K562 (cell line): ENCODE data around the gene WDR49. TPM values are rescaled to one million over a fixed set of nuclear protein-coding genes. Genes with fewer than 3 reads are reported as not detected.

Experiments
- ATAC-seq: fragments of 200-7000 bp; cut with Tn5 transposase; 3 replicates; pipeline ENCODE4 v1.9.1; 2020; ENCODE audit warnings: moderate library complexity
- BruUV-seq: library from RNA; stranded (reverse); fragments of 400-500 nt; replicated peaks from 2 replicates; lab custom pipeline; 2021; lab: Mats Ljungman, UMichigan
- CTCF ChIA-PET: fragments of 300-600 bp; formaldehyde crosslinking; extraction: SDS; loops from one replicate; lab custom pipeline; 2021; ENCODE audit warnings: low intra/inter-chr PET ratio; lab: Yijun Ruan, JAX
- POLR2A ChIA-PET: fragments of 300-600, 350-650 bp; sonication (Branson Sonifier 250); formaldehyde crosslinking; extraction: SDS; loops from one replicate; lab custom pipeline; 2021; ENCODE audit warnings: antibody characterized with exemption, inconsistent platforms; lab: Yijun Ruan, JAX
- DNase-seq, 4 experiments: peaks; one replicate each; pipeline versions ENCODE4 v3.0.0 to v3.0.0-alpha.2; 2011 to 2018; ENCODE audit warnings: low spot score in 3 of 4, mixed read lengths in 3 of 4; ENCODE audit errors: extremely low read depth in 1 of 4
- FAIRE-seq: peaks from 2 replicates; lab custom pipeline; 2011; peaks lifted over from hg19 to GRCh38; lab: Jason Lieb, UNC
- H2AFZ ChIP-seq: 2 replicates; pipeline ENCODE4 v1.6.0; 2011; ENCODE audit warnings: low read depth, low read length, control low read depth, inconsistent platforms
- H3K27ac ChIP-seq: fragments of 200-600 bp; 3 replicates; pipeline ENCODE4 v1.8.0; 2011; ENCODE audit warnings: low read depth, mild to moderate bottlenecking, control low read depth, inconsistent platforms, low read length, moderate library complexity, mixed read lengths; ENCODE audit errors: extremely low read depth
- H3K27me3 ChIP-seq, 2 experiments: fragments of 300-600 bp in 1 of 2; 2 replicates in 1 of 2; 3 replicates in 1 of 2; pipeline versions ENCODE4 v1.6.0 to v1.8.0; 2011; ENCODE audit warnings: inconsistent platforms in 2 of 2, low read length in 2 of 2, mild to moderate bottlenecking in 1 of 2, mixed read lengths in 1 of 2, moderate library complexity in 1 of 2; ENCODE audit not compliant: control insufficient read depth in 2 of 2, insufficient read depth in 2 of 2
- H3K36me3 ChIP-seq: fragments of 300-600 bp; 3 replicates; pipeline ENCODE4 v1.8.0; 2011; ENCODE audit warnings: mild to moderate bottlenecking, low read length, inconsistent platforms; ENCODE audit not compliant: control insufficient read depth, insufficient read depth
- H3K4me1 ChIP-seq, 2 experiments: fragments of 200-600 bp in 1 of 2; replicated peaks in 1 of 2; 2 replicates in 1 of 2; 3 replicates in 1 of 2; pipeline versions ENCODE4 v1.5.1 to v1.8.0; 2011; ENCODE audit warnings: inconsistent platforms in 2 of 2, low read length in 2 of 2, mild to moderate bottlenecking in 1 of 2, mixed read lengths in 1 of 2, moderate library complexity in 1 of 2; ENCODE audit not compliant: control insufficient read depth in 2 of 2, insufficient read depth in 2 of 2
- H3K4me2 ChIP-seq: 2 replicates; pipeline ENCODE4 v1.6.1; 2011; ENCODE audit warnings: low read length, control low read depth, inconsistent platforms, mixed read lengths; ENCODE audit not compliant: insufficient read depth
- H3K4me3 ChIP-seq: fragments of 200-600 bp; sonication (generic), shearing (Covaris generic); 2 replicates; pipeline ENCODE4 v1.5.1; 2016; ENCODE audit warnings: control low read depth, inconsistent platforms
- H3K79me2 ChIP-seq: fragments of 200-600 bp; 3 replicates; pipeline ENCODE4 v1.8.0; 2011; ENCODE audit warnings: low read length, inconsistent platforms; ENCODE audit not compliant: control insufficient read depth, insufficient read depth
- H3K9ac ChIP-seq, 2 experiments: 2 replicates each; pipeline versions ENCODE4 v1.6.0 to v1.6.1; 2011; ENCODE audit warnings: low read depth in 2 of 2, low read length in 2 of 2, control low read depth in 1 of 2, inconsistent platforms in 1 of 2, mild to moderate bottlenecking in 1 of 2, mixed read lengths in 1 of 2; ENCODE audit not compliant: insufficient read depth in 1 of 2
- H3K9me1 ChIP-seq: one replicate; pipeline ENCODE4 v1.6.0; 2011; ENCODE audit warnings: inconsistent platforms, mild to moderate bottlenecking, low read length, moderate library complexity; ENCODE audit not compliant: control insufficient read depth, insufficient read depth
- H3K9me3 ChIP-seq: replicated peaks from 2 replicates; pipeline ENCODE4 v1.5.1; 2011; ENCODE audit warnings: low read depth, low read length, inconsistent platforms; ENCODE audit not compliant: control insufficient read depth, insufficient read depth
- H4K20me1 ChIP-seq: replicated peaks from 2 replicates; pipeline ENCODE4 v1.6.1; 2011; ENCODE audit warnings: low read length, inconsistent platforms, mixed read lengths; ENCODE audit not compliant: control insufficient read depth, insufficient read depth
- CBFA2T2 ChIP-seq: fragments of 450-650 bp; conservative IDR thresholded peaks from 2 replicates; pipeline ENCODE4 v1.6.1; 2017; ENCODE audit warnings: mild to moderate bottlenecking
- CSDE1 ChIP-seq, 2 experiments: fragments of 450-650 bp; IDR thresholded peaks; 2 replicates each; pipeline ENCODE4 v1.6.1; 2016; ENCODE audit warnings: mild to moderate bottlenecking in 1 of 2
- DDX20 ChIP-seq: fragments of 450-650 bp; IDR thresholded peaks from 2 replicates; pipeline ENCODE4 v1.6.1; 2016; ENCODE audit warnings: missing genetic modification characterization, low read depth, mild to moderate bottlenecking, missing compliant biosample characterization, moderate library complexity
- DIDO1 ChIP-seq: fragments of 450-650 bp; IDR thresholded peaks from 2 replicates; pipeline ENCODE4 v1.6.1; 2016; ENCODE audit warnings: low read depth, missing biosample characterization, missing genetic modification characterization
- IRF2 ChIP-seq: sonication (generic); formaldehyde crosslinking; IDR thresholded peaks from 2 replicates; pipeline ENCODE4 v1.8.1; 2022; ENCODE audit warnings: mild to moderate bottlenecking, missing genetic modification reagents
- MTA3 ChIP-seq: fragments of 450-650 bp; formaldehyde crosslinking; IDR thresholded peaks from 2 replicates; pipeline ENCODE4 v1.6.1; 2017; ENCODE audit warnings: mild to moderate bottlenecking, borderline replicate concordance
- NFXL1 ChIP-seq: fragments of 450-650 bp; formaldehyde crosslinking; IDR thresholded peaks from 2 replicates; pipeline ENCODE4 v1.4.0; 2021; ENCODE audit warnings: mild to moderate bottlenecking
- POLR3A ChIP-seq: IDR thresholded peaks from 2 replicates; pipeline ENCODE4 v1.6.1; 2011; ENCODE audit warnings: borderline replicate concordance, mild to moderate bottlenecking, moderate library complexity; ENCODE audit not compliant: insufficient read length, insufficient read depth; ENCODE audit errors: extremely low read depth
- PYGO2 ChIP-seq: fragments of 450-650 bp; IDR thresholded peaks from 2 replicates; pipeline ENCODE4 v1.6.1; 2016; ENCODE audit warnings: mild to moderate bottlenecking, missing genetic modification characterization, moderate library complexity, missing compliant biosample characterization
- TFAM ChIP-seq: fragments of 250-450 bp; sonication (Bioruptor Pico); conservative IDR thresholded peaks from 2 replicates; pipeline ENCODE4 v1.5.0; 2021; ENCODE audit warnings: mild to moderate bottlenecking, moderate library complexity
- THRB ChIP-seq: fragments of 450-650 bp; formaldehyde crosslinking; conservative IDR thresholded peaks from 2 replicates; pipeline ENCODE4 v1.4.0; 2022; ENCODE audit warnings: mild to moderate bottlenecking, missing genetic modification characterization
- WHSC1 ChIP-seq: IDR thresholded peaks from one replicate; pipeline ENCODE4 v1.6.1; 2012; ENCODE audit warnings: low read length, control low read depth, inconsistent platforms
- ZBTB11 ChIP-seq, 3 experiments: fragments of 200-800 bp in 1 of 3; fragments of 250-450 bp in 1 of 3; fragments of 450-650 bp in 1 of 3; sonication (Bioruptor Pico) in 1 of 3; sonication (Bioruptor generic) in 1 of 3; formaldehyde crosslinking in 1 of 3; IDR thresholded peaks; 2 replicates each; pipeline versions ENCODE4 v1.6.1 to v1.8.0; 2016 to 2022; ENCODE audit warnings: mild to moderate bottlenecking in 2 of 3, missing genetic modification characterization in 2 of 3, missing compliant biosample characterization in 1 of 3, moderate library complexity in 1 of 3
- ZNF639 ChIP-seq, 2 experiments: fragments of 200-800 bp in 1 of 2; sonication (Bioruptor generic) in 1 of 2; sonication (generic) in 1 of 2; formaldehyde crosslinking in 1 of 2; IDR thresholded peaks in 1 of 2; conservative IDR thresholded peaks in 1 of 2; 2 replicates each; pipeline versions ENCODE4 v1.5.0 to v1.6.1; 2016 to 2020; ENCODE audit warnings: missing compliant biosample characterization in 1 of 2, missing genetic modification characterization in 1 of 2, missing genetic modification reagents in 1 of 2
- whole genome bisulfite sequencing: fragments of 100-300 bp; shearing (Covaris generic); methylation state at CpG from one replicate; pipeline ENCODE4 v1.1.6; 2016; ENCODE audit warnings: low coverage, mixed read lengths; ENCODE audit not compliant: insufficient coverage; ENCODE audit errors: missing lambda C conversion rate; 5-methylcytosine and 5-hydroxymethylcytosine counted together
- in situ Hi-C: fragments of 300-500 bp; cut with MboI; formaldehyde crosslinking; loops from 4 replicates; pipeline ENCODE4 v1.15.0; 2018; ENCODE audit warnings: inconsistent platforms, mixed read lengths
- intact Hi-C: fragments of 100-400 bp; cut with micrococcal nuclease; formaldehyde crosslinking; loops from 2 replicates; pipeline ENCODE4 v1.14.2; 2022
- polyA plus RNA-seq, 8 experiments: library from polyadenylated mRNA; depleted of rRNA in 4 of 8; stranded (reverse) in 5 of 8; unstranded in 3 of 8; fragments of >200 nt; fragmentation: Nextera tagmentation in 2 of 8; fragmentation: Illumina TruSeq in 1 of 8; extraction: Ambion mirVana in 2 of 8; extraction: Trizol in 1 of 8; gene quantifications; 2 replicates each; pipeline versions ENCODE4 v1.2.1 to v1.2.3, GENCODE V29; 2011 to 2014; ENCODE audit warnings: inconsistent platforms in 1 of 8, missing spikeins in 1 of 8
- total RNA-seq, 7 experiments: library from RNA; depleted of rRNA in 6 of 7; stranded (reverse); fragments of >200 nt in 6 of 7; fragmentation: Illumina TruSeq in 2 of 7; extraction: Trizol in 2 of 7; gene quantifications; 2 replicates each; pipeline versions ENCODE4 v1.2.1 to v1.2.3, GENCODE V29; 2011 to 2021; ENCODE audit warnings: low replicate concordance in 1 of 7

Gene WDR49
- total and polyA plus RNA-seq, 9 of the 15 experiments (the other 6 are each of a cell fraction or from before 2014, with no cell fraction given) = not detected

GRCh38 chr3:167554898-167555297 is 98.8 kb downstream of the WDR49 start (continued):
- no peak for TF ChIP-seq DIDO1
- no peak for TF ChIP-seq CSDE1 (IDR thresholded peaks at IDR 0.05)
- no peak for TF ChIP-seq ZNF639 (CRISPR knock-in tag; conservative IDR thresholded peaks at IDR 0.05 in 1 of 2, IDR thresholded peaks at IDR 0.05 in 1 of 2)
- no peak for TF ChIP-seq TFAM (CRISPR knock-in tag)
- TF ChIP-seq CBFA2T2 = no peak
- TF ChIP-seq, all 486 proteins: peak for 0

GRCh38 chr3:167538081-167538480 is 115.7 kb downstream of the WDR49 start:
- TF ChIP-seq DIDO1 (no peak), WHSC1 (no peak), NFXL1 (no peak), DDX20 (tag) (no peak), PYGO2 (no peak), THRB (CRISPR knock-in tag) (no peak), ZBTB11 (CRISPR knock-in tag; IDR thresholded peaks at IDR 0.05) (no peak), POLR3A (no peak), IRF2 (CRISPR knock-in tag) (no peak), MTA3 (no peak)
- no peak for FAIRE-seq
- DNase-seq = no peak
- no peak overlapping the region for H3K9ac ChIP-seq
- no peaks in the 10 kb centered on the region for H3K9me3 ChIP-seq
- intact Hi-C loops = no loop called here
- POLR2A ChIA-PET = no interaction called here
- no peaks in the 10 kb centered on the region for H4K20me1 ChIP-seq
- H3K27ac ChIP-seq = no peak overlapping the region
- H3K4me1 ChIP-seq = no peaks in the 10 kb centered on the region
- no TSS peak for BruUV-seq
- WGBS = 8% methylated on average over 1 of the region's 1 CpG
- CTCF ChIA-PET = no interaction called here
- H3K4me3 ChIP-seq = no peak overlapping the region
- H3K27me3 ChIP-seq = no peaks in the 10 kb centered on the region
- no peaks in the 10 kb centered on the region for H3K79me2 ChIP-seq
- H3K9me1 ChIP-seq = no peaks in the 10 kb centered on the region
- ATAC-seq = no peak
- H3K36me3 ChIP-seq = no peaks in the 10 kb centered on the region
- H2AFZ ChIP-seq = no peak overlapping the region
- H3K4me2 ChIP-seq = no peak overlapping the region
- in situ Hi-C loops = no loop called here
